EL (cell line): ENCODE data around the gene MYO16.

Source experiments
- DNase-seq: peaks from one replicate; pipeline ENCODE4 v3.0.0-alpha.2; 2016

The MYO16 gene

DNA sequence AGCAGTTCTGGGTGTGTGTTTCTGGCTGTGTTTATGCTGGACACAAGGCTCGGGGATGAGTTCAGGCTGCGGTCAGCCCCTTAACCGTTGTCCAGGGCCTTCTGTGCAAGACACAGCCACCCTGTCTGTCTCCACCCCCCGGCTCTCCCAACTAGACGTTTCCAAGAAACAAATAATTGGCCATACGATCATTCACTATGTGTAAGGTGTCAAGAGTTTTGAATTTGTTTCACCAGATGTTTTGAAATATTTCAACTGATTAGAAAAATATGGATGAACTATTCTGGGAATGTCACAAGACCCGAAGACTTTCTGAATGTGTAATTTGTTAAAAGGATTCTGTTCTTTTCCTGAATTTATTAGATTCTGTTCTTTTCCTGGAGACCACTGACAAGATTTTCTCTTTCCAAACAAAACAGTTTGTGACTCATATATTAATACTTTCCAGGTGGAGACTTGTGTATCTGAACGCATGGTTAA, 318.2 kb downstream of the MYO16 start:
- DNase-seq = peak; percentile 25

DNA sequence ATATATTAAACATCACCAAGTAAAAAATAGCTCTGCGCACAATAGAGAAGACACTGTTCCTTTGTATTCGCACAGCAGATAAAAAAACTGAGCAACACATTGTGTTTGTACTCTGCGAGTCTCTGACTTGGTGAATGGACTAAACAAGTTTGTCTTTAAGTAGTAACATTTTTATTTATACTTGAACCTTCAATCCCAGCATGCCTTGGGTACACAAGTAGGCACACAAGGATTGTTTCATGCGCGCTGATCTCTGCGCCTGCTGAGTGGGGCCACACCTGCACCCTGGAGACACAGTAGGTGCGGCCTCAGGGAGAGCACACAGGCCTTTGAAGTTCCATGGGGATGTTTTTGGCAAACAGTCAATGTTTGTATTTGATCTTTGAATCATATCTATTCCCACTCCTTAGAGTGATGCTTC, 318.9 kb downstream of the MYO16 start:
- no peak for DNase-seq

GRCh38 chr13:108950333-108951010, 321.1 kb downstream of the MYO16 start:
- DNase-seq = no peak

DNA sequence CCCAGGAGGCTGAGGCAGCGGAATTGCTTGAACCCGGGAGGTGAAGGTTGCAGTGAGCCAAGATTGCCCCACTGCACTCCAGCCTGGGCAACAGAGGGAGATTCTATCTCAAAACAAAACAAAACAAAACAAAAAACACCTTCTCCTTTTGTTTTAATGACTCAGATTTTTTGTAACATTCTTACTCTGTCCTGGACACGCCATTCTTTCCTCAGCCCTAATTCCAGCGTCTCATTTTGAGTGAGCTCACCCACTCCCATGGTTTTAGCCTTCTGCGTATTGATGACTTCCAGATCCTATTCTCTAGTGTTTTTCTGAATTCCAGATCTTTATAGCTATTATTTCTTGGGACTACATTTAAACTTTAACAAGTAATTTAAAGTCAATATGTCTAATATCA, 326.3 kb downstream of the MYO16 start:
- DNase-seq = no peak

- DNase-seq = peak; percentile 80
Observed at GRCh38 chr13:108957369-108958012, 328.1 kb downstream of the MYO16 start.

DNA sequence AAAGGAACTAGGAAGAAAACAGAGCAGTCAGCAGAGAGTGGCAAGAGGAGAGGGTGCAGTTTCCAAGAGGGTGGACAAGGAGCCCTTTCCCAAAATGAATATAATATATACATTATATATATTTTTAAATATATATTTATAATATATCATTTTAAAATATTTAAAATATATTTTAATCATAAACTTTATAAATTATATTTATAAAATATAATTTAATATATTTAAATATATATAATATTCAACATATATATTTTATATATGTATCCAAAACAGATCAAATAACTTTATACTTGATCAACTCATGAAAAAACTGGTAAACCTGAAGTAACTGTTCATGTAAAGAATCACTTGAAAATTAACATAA, 328.6 kb downstream of the MYO16 start:
- DNase-seq = no peak

GRCh38 chr13:108959234-108959633, 329.8 kb downstream of the MYO16 start:
- no peak for DNase-seq

DNA sequence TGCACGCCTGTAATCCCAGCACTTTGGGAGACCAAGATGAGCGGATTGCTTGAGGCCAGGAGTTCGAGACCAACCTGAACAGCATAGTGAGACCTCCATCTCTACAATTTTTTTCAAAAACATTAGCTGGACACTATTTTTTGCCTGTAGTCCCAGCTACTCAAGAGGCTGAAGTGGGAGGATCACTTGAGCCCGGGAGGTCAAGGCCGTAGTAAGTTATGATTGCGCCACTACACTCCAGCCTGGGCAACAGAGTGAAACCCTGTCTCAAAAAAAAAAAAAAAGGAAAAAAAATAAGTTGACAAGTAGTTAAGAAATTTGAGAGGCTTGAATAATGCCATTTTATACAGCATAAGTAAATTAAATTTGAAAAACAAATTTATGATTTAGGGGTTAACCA, 330.6 kb downstream of the MYO16 start:
- DNase-seq = no peak

GRCh38 chr13:108961542-108962125, 332.2 kb downstream of the MYO16 start:
- peak; percentile 46 for DNase-seq

DNA sequence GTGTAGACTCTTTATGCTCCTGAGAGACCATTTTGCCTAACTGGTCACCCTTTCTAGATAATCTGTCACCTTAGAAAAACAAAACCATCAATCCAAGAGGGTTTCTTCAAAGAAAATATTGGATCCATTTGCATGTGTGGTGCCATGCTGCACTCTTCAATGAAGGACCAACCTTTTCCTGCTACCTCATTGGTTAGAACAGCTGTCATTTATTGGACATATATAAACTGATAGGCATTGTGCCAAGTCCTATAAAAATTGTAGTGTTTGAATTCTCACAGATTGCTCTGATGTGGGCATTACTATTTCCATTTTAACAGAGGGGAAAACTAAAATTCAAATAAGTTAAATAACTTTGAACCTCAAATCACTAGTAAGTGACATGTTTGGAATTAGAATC, 333.2 kb downstream of the MYO16 start:
- no peak for DNase-seq

- DNase-seq = no peak
Observed at GRCh38 chr13:108963276-108963810, 333.9 kb downstream of the MYO16 start.

DNA sequence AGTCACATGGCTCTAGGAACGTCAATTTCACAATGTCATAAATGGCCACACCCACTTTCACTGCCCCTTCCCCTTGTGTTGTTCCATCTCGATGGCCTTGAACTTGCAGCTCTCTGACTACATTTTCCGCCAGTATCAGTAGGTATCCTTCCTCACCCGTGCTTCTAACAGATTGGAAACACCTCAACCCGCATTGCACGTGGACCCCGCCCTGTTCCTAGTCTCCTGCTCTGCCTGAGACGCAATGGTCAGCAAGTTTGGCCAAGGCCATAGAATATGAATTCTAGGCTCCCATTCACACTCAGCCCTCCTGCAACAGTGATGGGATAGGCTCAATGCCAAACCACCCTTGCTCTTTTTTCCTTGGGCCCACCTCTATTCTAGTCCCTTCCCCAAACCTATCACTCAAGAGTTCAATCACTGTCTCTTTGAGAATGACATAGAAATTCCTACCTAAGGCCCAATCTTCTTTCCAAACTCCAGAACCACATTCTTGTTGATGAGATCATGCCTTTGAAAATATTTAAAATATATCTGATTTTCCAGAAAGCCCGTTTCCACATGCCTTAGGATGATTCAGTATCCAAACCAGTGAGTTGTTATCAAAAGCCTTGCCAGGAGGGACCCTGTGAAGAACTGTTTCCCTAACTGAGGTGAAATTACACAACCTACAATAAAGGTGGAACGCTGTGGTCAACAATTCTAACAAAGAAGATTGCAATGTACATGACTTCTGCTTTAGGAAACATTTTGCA, 334.6 kb downstream of the MYO16 start:
- DNase-seq = peak; percentile 58

- no peak for DNase-seq
Observed at GRCh38 chr13:108964606-108965005, 335.2 kb downstream of the MYO16 start.

DNA sequence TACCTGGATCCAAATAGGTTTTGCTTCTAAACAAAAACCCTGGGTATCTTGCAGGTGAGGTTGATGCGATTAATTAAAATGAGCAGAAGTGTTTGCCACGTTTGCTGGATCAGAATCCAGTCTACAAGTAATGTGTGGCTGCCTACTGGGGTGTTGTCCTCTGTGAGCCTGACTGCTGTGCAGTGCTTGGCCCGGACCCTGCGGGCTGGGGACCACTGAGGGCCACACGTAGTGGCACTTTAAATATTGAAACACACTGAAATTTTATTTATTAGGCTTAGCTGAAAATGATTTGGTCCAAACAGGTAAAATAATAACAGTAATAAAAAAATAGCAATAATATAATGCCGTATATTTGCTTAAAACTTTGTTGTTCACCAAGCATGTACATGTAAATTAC, 338.0 kb downstream of the MYO16 start:
- DNase-seq = no peak

GRCh38 chr13:108968566-108968965, 339.2 kb downstream of the MYO16 start:
- DNase-seq = peak; percentile 15

DNA sequence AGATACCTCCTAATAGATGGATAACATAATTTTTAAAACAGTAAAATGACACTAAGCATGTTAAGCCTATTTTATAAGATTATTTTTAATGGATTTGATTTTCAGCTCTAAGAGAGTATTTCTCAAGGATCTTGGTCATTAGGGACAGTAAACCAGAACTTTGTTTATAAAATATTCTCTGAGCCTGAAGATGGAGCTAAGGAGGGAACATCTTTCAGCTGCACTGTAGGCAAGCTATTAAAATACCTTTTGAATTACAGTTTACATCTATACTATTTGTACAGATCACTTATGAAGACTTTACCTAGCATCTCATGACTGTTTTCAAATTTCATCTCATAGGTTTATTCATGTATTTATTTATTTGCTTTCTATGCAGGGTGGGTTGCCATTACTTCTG, 345.3 kb downstream of the MYO16 start:
- no peak for DNase-seq

DNA sequence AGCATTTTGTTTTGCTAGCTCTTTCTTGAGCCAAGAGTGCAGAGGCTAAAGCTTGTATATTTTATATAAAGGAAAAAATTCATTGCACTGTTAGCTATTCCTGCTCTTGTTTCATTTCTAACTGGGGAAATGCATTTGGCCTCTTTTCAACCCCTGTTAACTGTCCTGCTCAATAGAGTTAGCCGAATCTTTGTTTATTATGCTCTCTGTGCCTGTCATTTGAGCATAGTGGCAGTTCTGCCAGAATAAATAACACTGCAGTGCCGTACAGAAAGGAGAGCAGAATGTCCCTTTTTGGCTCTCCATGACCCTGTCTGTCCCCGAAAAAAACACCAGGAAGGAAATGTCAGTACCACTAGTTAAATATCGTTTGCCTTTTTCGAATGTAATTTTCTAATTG, 350.8 kb downstream of the MYO16 start:
- DNase-seq = no peak

DNA sequence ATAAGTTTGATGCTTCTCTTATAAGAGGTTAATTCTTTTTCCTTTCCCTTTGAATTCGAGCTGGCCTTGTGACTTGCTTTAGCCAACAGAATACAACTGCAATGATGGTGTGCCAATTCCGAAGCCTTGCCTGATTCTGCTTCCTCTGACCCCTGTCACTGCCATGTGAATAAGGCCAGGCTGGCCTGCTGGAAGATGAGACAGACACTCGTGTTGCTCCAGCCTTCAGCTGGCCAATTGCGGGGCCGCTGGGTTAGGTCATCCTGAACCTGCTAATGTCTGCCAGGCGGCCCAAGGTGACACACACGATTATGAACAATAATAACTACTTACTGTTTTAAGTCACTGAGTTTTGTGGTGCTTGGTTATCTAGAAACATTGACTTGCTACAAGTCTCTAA, 352.0 kb downstream of the MYO16 start:
- DNase-seq = no peak

DNA sequence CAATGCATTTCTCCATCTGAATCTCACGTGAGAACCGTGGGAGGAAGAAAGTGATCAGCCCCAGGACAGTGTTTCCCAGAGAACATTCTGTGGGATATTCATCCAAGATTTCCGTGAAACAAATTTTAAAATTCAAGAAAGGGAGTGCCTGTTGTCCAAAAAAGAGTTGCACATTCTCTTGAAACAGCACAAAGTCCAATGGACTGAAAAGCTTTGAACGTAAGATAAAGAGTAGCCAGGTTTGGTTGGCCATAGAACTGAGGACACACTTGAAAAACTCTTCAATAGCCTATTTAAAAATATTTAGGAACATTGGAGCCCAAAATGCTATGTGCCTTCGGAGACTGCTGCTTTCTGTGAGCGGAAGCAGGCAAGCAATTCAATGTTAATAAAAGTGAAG, 353.9 kb downstream of the MYO16 start:
- no peak for DNase-seq

GRCh38 chr13:108984251-108984920, 355.0 kb downstream of the MYO16 start:
- no peak for DNase-seq

GRCh38 chr13:108985166-108985565, 355.8 kb downstream of the MYO16 start:
- no peak for DNase-seq

GRCh38 chr13:108987517-108987916, 358.1 kb downstream of the MYO16 start:
- no peak for DNase-seq

DNA sequence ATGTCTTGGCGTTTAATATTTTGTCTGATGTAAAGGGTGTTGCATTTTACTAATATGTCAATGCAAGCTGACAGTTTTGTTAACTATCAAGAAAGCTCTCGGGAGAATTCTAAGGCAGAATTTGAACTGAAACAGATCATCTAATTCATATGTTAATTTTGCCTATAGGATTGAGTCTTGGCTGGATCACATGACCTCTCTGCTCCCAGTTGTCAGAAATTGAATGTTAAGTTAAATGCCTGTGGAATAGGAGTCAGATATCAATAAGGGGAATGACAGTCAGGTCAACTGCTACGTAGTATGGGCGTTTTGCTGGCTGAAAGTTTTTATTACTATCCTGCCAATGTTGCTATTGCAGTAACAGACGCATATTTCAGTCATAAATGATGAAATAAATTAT, 358.5 kb downstream of the MYO16 start:
- DNase-seq = no peak
